Stimulated activated CD8-positive, alpha-beta memory T cell treated with anti-CD3 and anti-CD28 coated beads, Interleukin-7, amount 100 ng/mL, for 24 hours (primary cell): ENCODE results near the gene EIF3D.

ENCODE experiments used
- DNase-seq: peaks from one replicate; pipeline ENCODE4 v3.0.0-alpha.2; 2020; ENCODE audit warnings: low read depth

The EIF3D gene

GRCh38 chr22:36505998-36506635, 22.8 kb downstream of the EIF3D start:
- no peak for DNase-seq

- DNase-seq = no peak
Measured at GRCh38 chr22:36497910-36498665, 30.9 kb downstream of the EIF3D start.

GRCh38 chr22:36493690-36494110, 35.3 kb downstream of the EIF3D start:
- no peak for DNase-seq

GRCh38 chr22:36492109-36492508, 36.9 kb downstream of the EIF3D start:
- no peak for DNase-seq

- no peak for DNase-seq
Measured at GRCh38 chr22:36491155-36491554, 37.8 kb downstream of the EIF3D start.

GRCh38 chr22:36486619-36487384, 42.2 kb downstream of the EIF3D start:
- peak; percentile 30 for DNase-seq

GRCh38 chr22:36481393-36482168, 47.4 kb downstream of the EIF3D start, which contains the start of gene TXN2:
TXN2 (minus strand) TSS chr22:36481640; CDS start chr22:36480837, 803 bp downstream.
- peak; percentile 93 for DNase-seq

GRCh38 chr22:36480941-36481392, 48.0 kb downstream of the EIF3D start:
- no peak for DNase-seq

GRCh38 chr22:36478966-36479365, 50.0 kb downstream of the EIF3D start:
- DNase-seq = no peak

- DNase-seq = no peak
Measured at GRCh38 chr22:36475341-36475740, 53.6 kb downstream of the EIF3D start.

- DNase-seq = no peak
Measured at GRCh38 chr22:36472689-36473088, 56.3 kb downstream of the EIF3D start.

- DNase-seq = no peak
Measured at GRCh38 chr22:36471341-36471821, 57.6 kb downstream of the EIF3D start.

- DNase-seq = no peak
Measured at GRCh38 chr22:36470994-36471331, 58.0 kb downstream of the EIF3D start.

GRCh38 chr22:36470162-36470993, 58.6 kb downstream of the EIF3D start:
- DNase-seq = peak; percentile 48

GRCh38 chr22:36469094-36469710, 59.8 kb downstream of the EIF3D start:
- no peak for DNase-seq

- DNase-seq = no peak
Measured at GRCh38 chr22:36467946-36468345, 61.0 kb downstream of the EIF3D start.

GRCh38 chr22:36467042-36467810, 61.7 kb downstream of the EIF3D start:
- no peak for DNase-seq

GRCh38 chr22:36466258-36466657, 62.7 kb downstream of the EIF3D start:
- DNase-seq = no peak

- no peak for DNase-seq
Measured at GRCh38 chr22:36465232-36466021, 63.5 kb downstream of the EIF3D start.
